ENCODE measurements around the gene INO80.

INO80 gene

DNA sequence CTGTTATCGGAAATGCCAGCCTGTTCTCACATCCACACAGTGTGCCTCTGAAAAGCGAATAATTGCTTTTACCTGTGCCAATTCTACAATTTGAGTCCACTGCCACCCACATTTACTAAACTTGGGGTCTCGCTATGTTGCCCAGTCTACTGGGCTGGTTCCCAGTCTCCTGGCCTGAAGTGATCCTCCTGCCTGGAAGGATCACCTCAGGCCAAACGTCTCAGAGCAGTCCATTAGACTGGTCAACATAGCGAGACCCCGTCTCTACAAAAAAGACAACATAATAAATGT, 827 bp upstream of the INO80 start:
- no peak for DNase-seq (ENCODE audit: low read depth)
- TF ChIP-seq, protein P1, sequence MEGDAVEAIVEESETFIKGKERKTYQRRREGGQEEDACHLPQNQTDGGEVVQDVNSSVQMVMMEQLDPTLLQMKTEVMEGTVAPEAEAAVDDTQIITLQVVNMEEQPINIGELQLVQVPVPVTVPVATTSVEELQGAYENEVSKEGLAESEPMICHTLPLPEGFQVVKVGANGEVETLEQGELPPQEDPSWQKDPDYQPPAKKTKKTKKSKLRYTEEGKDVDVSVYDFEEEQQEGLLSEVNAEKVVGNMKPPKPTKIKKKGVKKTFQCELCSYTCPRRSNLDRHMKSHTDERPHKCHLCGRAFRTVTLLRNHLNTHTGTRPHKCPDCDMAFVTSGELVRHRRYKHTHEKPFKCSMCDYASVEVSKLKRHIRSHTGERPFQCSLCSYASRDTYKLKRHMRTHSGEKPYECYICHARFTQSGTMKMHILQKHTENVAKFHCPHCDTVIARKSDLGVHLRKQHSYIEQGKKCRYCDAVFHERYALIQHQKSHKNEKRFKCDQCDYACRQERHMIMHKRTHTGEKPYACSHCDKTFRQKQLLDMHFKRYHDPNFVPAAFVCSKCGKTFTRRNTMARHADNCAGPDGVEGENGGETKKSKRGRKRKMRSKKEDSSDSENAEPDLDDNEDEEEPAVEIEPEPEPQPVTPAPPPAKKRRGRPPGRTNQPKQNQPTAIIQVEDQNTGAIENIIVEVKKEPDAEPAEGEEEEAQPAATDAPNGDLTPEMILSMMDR (IDR thresholded peaks at IDR 0.05; ENCODE audit: low read depth, low read length, missing control alignments), result no peak
- in situ Hi-C loops (cut with HindIII; ENCODE audit: low sequenced_read_pairs), result no loop called here
- H3K4me3 ChIP-seq (ENCODE audit: low read depth, low read length), result peak overlapping the region; percentile 98

DNA sequence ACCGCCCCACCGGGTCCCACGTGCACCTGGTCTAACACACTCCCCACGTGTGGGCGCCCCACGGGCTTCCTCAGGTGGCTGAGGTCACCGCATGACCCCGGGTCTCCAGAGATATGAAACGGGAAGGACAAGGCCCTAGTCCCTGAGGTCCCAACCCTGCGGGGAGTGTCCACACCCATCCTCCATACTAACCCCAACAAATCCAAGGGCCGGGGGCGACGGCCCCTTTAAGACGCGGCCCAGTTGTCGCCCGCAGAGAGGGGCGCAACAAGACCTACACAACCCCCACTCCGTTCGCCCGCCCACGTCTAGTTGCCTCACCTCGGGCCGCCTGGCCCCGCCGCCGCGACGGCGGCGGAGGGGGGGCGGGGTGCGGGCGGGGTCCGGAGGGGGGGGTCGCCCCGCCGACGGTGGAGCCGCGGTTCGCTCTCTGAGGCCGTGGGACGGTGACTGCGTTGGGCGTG, 396 bp downstream of the INO80 start:
- TF ChIP-seq, protein P1 (IDR thresholded peaks at IDR 0.05; ENCODE audit: low read depth, low read length, missing control alignments), result no peak

DNA sequence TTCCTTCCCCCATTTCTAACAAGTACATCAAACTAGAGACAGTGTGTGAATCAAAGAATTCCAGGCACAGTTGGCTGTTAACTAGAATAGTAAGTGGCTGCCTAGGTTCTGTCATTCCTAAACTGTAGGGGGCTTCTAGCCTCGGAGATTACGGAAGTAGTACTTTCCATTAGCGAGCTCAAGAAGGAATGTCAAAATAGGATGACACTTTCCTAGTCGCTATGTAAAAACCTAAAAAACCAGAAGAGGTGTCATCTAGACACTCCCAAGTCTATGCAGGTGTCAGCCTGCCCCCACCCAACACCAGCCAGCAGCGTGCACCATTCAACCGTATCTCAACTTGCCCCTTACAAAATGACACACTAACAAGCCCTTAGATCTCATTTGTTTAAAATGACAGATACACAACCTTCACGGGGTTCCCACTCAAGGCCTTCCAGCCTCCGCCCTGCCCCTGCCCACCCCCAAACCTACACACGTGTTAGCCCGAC, 874 bp downstream of the INO80 start:
- in situ Hi-C loops (cut with HindIII; ENCODE audit: low sequenced_read_pairs), result no loop called here
- peak overlapping the region; percentile 98 for H3K4me3 ChIP-seq (ENCODE audit: low read depth, low read length)
- TF ChIP-seq, protein P1 (IDR thresholded peaks at IDR 0.05; ENCODE audit: low read depth, low read length, missing control alignments), result peak; percentile 33
- DNase-seq (ENCODE audit: low read depth), result peak; percentile 69

More for the DNA sequence above, 396 bp downstream of the INO80 start:
- in situ Hi-C loops (cut with HindIII; ENCODE audit: low sequenced_read_pairs), result no loop called here
- peak overlapping the region; percentile 98 for H3K4me3 ChIP-seq (ENCODE audit: low read depth, low read length)
- DNase-seq (ENCODE audit: low read depth), result peak; percentile 8

DNA sequence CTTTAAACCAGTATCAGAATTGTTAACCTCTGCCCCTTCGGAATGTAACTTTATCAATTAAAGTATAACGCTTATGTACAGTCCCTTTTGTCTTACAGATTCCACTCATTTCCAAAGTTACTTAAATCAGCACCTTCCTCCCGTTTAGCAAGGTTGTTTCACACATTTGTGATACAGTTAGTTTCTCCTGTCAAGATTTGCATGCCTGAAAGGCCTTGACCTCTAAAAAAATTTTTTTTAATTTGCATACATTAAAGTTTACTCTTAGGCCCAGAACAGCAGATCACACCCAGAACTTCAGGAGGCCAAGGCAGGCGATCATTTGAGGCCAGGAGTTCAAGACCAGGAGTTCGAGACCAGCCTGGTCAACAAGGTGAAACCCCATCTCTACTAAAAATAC, 9.1 kb downstream of the INO80 start:
- in situ Hi-C loops (cut with HindIII; ENCODE audit: low sequenced_read_pairs), result no loop called here
- H3K4me3 ChIP-seq (ENCODE audit: low read depth, low read length), result no peak overlapping the region
- DNase-seq (ENCODE audit: low read depth), result no peak
- TF ChIP-seq, protein P1 (IDR thresholded peaks at IDR 0.05; ENCODE audit: low read depth, low read length, missing control alignments), result no peak

DNA sequence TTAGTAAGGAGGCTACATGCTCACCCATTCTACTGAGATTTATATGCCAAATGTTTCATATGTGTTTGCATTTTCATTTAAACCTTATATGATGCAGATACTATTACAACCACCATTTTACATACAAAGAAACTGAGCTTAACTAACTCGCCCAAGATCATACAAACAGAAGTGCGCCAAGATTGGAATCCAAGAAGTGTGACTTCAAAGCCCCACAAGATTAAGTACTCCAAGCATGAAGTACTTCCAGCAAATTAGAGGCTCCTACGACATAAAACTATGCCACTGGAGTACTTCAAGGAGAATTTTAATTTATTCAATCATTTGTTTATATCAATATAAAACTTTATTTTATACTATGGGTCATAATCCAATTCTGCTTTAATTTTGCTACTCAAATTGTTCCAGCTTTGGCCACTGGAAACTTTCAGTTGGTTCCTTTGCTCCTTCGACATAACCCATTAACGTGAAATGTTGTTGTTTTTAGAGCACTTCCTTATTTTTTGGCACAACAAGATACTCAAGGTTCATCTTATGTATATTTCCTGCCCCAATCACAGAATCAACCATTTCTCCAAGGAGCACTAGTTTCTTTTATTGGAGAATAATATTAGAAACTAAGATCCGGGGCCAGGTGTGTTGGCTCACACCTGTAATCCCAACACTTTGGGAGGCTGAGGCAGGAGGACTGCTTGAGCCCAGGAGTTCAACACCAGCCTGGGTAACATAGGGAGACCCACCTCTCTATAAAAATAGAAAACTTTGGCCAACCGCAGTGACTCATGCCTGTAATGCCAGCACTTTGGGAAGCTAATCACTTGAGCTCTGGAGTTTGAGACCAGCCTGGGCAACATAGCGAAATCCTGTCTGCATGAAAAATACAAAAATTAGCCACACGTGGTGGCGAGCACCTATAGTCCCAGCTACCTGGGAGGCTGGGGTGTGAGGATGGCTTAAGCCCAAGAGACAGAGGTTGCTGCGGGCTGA, 10.4 kb downstream of the INO80 start:
- no peak for DNase-seq (ENCODE audit: low read depth)
- no peak overlapping the region for H3K4me3 ChIP-seq (ENCODE audit: low read depth, low read length)
- in situ Hi-C loops (cut with HindIII; ENCODE audit: low sequenced_read_pairs), result no loop called here
- TF ChIP-seq, protein P1 (IDR thresholded peaks at IDR 0.05; ENCODE audit: low read depth, low read length, missing control alignments), result no peak

DNA sequence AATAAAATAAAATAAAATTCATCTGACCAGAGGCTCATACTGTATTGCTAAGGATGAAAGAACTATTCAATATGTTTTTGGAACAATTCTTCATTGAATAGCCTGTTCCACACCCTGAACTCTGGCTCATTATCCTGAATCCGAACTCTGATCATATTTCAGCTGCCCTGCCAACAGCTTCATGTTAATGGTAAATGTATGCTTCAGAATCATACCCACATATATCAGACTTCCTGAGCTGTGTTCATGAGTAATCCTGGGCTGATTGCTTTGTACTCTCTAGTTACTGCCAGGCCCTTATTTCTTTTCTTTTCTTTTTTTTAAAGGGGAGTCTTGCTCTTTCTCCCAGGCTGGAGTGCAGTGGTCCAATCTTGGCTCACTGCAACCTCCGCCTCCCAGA, 11.8 kb downstream of the INO80 start:
- in situ Hi-C loops (cut with HindIII; ENCODE audit: low sequenced_read_pairs), result no loop called here
- peak; percentile 54 for DNase-seq (ENCODE audit: low read depth)
- TF ChIP-seq, protein P1 (IDR thresholded peaks at IDR 0.05; ENCODE audit: low read depth, low read length, missing control alignments), result no peak
- H3K4me3 ChIP-seq (ENCODE audit: low read depth, low read length), result no peak overlapping the region

Data from astrocyte of the cerebellum (primary cell).